Activated CD4-positive, CD25-positive, alpha-beta regulatory T cell treated with anti-CD3 and anti-CD28 coated beads, Interleukin-2, amount 50 U/mL, for 16 hours (primary cell): Measurements from ENCODE around the gene PPP4R4.

Experiments used
- DNase-seq: peaks from one replicate; pipeline ENCODE4 v3.0.0-alpha.2; 2020; ENCODE audit warnings: low read depth, low spot score

PPP4R4 gene

GRCh38 chr14:94306047-94306978, 132.2 kb downstream of the PPP4R4 start:
- no peak for DNase-seq

DNA sequence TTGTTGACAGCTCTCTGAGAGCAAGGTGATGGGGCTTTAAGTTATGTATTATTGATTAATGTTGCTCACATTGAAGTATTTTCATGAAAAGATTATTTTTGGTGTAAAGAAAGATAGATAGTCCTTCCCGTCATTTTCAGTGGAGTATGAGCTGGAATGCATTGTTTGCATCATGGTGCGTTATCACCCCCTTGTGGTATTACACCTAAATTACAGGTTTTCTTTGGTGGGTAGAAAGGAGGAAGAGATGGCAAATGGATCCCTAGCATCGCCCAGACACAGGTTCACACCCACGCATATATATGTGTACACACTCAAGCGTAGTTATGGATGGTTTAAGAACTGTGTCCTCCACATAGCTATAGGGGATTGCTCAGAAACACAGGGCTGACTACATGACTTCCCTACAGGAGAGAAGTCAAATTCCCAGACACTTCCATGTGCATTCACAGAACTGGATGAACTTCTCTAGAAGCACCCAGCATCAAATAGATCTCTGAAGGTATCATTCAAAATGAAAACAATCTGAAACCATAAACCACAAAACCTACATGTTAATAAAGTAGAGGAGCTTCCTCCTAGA, 133.4 kb downstream of the PPP4R4 start:
- no peak for DNase-seq

GRCh38 chr14:94309721-94310120, 135.6 kb downstream of the PPP4R4 start:
- no peak for DNase-seq

GRCh38 chr14:94310248-94310647, 136.1 kb downstream of the PPP4R4 start:
- no peak for DNase-seq

- no peak for DNase-seq
Measured at GRCh38 chr14:94312481-94313246, 138.5 kb downstream of the PPP4R4 start.

- no peak for DNase-seq
Measured at GRCh38 chr14:94313991-94314655, 140.0 kb downstream of the PPP4R4 start.

- DNase-seq = no peak
Measured at GRCh38 chr14:94314890-94315289, 140.8 kb downstream of the PPP4R4 start.

DNA sequence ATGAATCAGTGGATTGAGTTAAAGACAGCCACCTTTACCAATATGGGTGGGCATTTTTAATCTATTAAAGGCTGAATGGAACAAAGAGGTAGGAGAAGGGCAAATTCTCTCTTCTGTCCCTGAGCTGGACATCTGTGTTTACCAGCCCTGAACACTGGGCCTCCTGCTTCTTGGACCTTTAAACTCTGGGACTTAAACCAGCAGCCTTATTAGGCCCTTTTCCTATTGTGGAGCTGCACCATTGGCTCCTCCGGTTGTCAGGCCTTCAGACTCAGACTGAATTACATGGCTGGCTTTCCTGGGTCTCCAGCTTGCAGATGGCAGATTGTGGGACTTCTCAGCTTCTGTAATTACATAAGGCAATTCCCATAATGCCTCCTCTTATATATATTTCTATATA, 142.6 kb downstream of the PPP4R4 start:
- no peak for DNase-seq

DNA sequence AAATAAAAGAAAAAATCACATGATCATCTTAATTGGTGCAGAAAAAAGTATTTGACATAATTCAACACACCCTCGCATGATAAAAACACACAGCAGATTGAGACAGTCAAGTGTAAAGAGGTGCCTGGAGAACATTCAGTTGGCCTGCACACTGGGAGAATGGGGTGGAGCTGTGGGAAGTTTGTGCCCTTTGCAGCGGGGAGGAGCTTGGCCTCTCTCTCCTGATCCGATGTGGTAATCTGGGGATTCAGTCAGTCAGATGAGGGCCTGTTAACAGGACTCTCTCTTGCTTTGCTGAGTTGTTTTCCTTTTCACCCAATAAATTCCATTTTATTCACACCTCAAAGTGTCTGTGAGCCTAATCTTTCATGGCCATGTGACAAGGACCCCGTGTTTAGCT, 143.1 kb downstream of the PPP4R4 start:
- no peak for DNase-seq

GRCh38 chr14:94320243-94320642, 146.1 kb downstream of the PPP4R4 start:
- no peak for DNase-seq

- no peak for DNase-seq
Measured at GRCh38 chr14:94321421-94322271, 147.5 kb downstream of the PPP4R4 start.

DNA sequence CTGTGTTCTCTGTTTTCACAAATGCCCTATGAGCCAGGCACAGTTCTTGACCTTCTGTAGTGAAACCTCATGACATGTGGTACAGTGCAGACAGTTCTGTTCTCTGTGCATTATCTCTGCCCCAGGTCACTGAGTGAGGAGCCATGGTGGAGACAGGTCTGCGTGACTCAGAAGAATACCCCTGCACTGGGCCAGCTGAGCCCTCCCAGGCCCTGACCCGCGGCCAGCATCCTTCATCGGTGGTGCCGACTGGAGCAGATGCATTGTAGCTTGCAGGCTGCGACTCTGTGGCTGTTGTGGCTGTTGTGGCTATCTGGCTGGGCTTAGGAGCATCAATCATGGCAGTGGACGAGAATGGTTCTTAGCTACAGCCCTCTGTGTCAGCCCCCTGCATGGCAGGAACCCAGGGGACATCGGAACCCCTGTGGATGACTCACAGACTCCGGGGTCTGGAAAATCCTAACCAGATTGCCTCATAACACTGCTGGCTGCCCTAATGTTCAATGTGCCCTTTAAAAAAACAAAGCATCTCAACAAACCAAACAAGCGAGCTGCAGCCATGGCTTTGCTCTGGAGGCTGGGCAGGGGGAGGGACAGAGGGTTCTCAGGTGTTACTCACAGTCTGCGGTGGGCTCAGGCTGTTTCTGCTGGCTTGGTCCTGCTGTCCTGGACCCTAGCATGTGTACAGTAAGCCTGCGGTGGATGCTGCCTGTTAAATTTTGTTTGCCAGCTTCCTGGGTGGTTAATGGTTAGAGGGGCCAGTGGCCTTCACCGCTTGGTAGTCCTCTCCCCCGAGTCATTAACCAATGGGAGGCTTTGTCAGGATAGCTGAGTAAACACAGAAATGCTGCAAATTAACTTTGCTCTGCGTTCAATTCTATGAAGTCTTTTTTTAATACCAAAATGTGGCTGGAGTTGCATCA, 148.8 kb downstream of the PPP4R4 start, which contains the start of gene SERPINA6:
TSS of gene SERPINA6 (minus strand) at position 689 of the 923 bp plus-strand sequence. CDS start 8,688 bp downstream, outside the sequence.
- DNase-seq = no peak

DNA sequence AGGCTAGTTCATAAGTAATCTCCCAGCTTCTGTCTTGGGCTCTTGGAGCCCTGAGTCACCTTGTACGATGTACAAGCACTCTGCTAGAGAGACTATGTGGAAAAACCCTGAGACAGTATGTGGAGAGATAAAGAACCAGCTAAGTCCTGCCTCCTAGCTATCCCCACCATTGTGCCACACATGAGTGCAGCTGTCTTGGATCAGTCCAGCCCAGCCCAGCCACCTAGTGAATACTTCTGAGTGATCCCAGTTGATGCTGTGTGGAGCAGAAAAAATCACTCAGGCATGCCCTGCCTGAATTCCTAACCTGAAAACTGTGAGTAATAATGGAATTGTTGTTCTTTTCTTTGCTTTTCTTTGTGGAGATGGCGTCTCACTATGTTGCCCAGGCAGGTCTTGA, 154.1 kb downstream of the PPP4R4 start:
- DNase-seq = no peak
